HG03108 (cell line): ENCODE measurements around the gene DUX4.
"Not testable (repeated sequence)": the region's sequence is repeated elsewhere in the genome, so short reads cannot be mapped to it uniquely, and the experiment has no call there.

Experiments used
- ATAC-seq: cut with Tn5 transposase; IDR thresholded peaks from one replicate; pipeline ENCODE4 v1.9.1; 2021; ENCODE audit warnings: moderate library complexity; ENCODE audit not compliant: unreplicated experiment

The DUX4 gene

DNA sequence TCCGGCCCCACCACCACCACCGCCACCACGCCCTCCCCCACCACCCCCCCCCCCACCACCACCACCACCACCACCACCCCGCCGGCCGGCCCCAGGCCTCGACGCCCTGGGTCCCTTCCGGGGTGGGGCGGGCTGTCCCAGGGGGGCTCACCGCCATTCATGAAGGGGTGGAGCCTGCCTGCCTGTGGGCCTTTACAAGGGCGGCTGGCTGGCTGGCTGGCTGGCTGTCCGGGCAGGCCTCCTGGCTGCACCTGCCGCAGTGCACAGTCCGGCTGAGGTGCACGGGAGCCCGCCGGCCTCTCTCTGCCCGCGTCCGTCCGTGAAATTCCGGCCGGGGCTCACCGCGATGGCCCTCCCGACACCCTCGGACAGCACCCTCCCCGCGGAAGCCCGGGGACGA lies at the start of gene DUX4:
TSS of gene DUX4 (plus strand) at position 347 of the 400 bp plus-strand sequence. CDS start at position 347, 0 bp downstream.
- ATAC-seq, result not testable (repeated sequence)

DNA sequence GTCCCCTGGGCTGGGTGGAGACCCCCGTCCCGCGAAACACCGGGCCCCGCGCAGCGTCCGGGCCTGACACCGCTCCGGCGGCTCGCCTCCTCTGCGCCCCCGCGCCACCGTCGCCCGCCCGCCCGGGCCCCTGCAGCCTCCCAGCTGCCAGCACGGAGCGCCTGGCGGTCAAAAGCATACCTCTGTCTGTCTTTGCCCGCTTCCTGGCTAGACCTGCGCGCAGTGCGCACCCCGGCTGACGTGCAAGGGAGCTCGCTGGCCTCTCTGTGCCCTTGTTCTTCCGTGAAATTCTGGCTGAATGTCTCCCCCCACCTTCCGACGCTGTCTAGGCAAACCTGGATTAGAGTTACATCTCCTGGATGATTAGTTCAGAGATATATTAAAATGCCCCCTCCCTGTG lies 1.9 kb downstream of the DUX4 start:
- ATAC-seq, result not testable (repeated sequence)

DNA sequence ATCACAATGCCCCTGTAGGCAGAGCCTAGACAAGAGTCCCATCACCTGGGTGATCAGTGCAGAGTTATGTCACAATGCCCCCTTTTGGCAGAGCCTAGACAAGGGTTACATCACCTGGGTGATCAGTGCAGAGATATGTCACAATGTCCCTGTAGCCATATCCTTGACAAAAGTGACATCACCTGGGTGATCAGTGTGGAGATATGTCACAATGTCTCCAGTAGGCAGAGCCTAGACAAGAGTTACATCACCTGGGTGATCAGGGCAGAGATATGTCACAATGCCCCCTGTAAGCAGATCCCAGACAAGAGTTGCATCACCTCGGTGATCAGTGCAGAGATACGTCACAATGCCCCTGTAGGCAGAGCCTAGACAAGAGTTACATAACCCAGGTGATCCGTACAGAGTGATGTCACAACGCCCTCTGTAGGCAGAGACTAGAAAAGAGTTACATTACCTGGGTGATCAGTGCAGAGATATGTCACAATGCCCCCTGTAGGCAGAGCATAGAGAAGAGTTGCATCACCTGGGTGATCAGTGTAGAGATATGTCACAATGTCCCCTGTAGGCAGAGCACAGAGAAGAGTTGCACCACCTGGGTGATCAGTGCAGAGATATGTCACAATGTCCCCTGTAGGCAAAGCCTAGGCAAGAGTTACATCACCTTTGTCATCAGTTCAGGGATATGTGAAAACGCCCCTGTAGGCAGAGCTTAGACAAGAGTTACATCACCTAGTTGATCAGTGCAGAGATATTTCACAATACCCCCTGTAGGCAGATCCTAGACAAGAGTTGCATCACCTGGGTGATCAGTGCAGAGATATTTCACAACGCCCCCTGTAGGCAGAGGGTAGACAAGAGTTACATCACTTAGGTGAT lies 4.4 kb downstream of the DUX4 start:
- not testable (repeated sequence) for ATAC-seq

DNA sequence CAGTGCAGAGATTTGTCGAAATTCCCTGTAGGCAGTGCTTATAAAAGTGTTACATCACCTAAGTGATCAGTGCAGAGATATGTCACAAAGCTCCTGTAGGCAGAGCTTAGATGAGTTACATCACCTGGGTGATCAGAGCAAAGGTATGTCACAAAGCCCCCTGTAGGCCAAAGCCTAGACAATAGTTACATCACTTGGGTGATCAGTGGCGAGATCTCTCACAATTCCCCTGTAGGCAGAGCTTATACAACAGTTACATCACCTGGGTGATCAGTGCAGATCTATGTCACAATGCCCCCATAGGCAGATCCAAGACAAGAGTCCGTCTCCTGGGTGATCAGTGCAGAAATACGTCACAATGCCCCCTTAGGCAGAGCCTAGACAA lies 5.0 kb downstream of the DUX4 start:
- ATAC-seq, result not testable (repeated sequence)

DNA sequence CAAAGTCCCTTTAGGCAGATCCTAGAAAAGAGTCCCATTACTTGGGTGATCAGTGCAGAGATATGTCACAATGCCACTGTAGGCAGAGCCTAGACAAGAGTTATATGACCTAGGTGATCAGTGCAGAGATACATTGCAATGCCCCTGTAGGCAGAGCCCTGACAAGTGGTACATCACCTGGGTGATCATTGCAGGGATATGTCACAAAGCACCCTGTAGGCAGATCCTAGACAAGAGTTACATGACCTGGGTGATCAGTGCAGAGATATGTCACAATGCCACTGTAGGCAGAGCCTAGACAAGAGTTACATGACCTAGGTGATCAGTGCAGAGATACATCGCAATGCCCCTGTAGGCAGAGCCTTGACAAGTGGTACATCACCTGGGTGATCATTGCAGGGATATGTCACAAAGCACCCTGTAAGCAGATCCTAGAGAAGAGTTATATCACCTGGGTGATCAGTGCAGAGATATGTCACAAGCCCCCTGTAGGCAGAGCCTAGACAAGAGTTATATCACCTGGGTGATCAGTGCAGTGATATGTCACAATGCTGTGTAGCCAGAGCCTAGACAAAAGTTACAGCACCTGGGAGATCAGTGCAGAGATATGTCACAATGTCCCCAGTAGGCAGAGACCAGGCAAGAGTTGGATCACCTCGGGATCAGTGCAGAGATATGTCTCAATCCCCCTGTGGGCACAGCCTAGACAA lies 5.6 kb downstream of the DUX4 start:
- peak; percentile 41 for ATAC-seq

DNA sequence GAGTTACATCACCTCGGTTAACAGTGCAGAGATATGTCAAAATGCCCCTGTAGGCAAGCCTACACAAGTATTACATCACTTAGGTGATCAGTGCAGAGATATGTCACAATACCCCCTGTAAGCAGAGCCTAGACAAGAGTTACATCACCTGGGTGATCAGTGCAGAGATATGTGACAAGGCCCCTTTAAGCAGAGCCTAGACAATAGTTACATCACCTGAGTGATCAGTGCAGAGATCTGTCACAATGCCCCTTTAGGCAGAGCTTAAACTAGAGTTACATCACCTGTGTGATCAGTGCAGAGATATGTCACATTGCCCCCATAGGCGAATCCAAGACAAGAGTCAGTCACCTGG lies 6.1 kb downstream of the DUX4 start:
- ATAC-seq, result not testable (repeated sequence)

DNA sequence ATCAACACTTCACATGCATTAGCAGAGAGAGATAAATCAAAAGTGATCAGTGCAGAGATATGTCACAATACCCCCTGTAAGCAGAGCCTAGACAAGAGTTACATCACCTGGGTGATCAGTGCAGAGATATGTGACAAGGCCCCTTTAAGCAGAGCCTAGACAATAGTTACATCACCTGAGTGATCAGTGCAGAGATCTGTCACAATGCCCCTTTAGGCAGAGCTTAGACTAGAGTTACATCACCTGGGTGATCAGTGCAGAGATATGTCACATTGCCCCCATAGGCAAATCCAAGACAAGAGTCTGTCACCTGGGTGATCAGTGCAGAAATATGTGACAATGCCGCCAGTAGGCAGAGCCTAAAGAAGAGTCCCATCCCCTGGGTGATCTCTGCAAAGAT lies 7.4 kb downstream of the DUX4 start:
- not testable (repeated sequence) for ATAC-seq

DNA sequence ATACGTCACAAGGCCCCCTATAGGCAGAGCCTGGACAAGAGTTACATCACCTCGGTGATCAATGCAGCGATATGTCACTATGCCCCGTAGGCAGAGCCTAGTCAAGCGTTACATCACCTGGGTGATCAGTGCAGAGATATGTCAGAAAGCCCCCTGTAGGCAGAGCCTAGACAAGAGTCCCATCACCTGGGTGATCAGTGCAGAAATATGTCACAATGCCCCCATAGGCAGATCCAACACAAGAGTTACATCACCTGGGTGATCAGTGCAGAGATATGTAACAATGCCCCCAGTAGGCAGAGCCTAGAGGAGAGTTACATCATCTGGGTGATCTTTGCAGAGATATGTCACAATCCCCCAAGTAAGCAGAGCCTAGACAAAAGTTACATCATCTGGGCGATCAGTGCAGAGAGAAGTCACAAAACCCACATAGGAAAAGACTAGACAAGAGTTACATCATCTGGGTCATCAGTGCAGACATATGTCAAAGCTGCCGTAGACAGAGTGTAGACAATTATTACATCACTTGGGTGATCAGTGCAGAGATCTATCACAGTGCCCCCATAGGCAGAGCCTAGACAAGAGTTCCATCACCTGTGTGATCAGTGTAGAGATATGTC lies 8.0 kb downstream of the DUX4 start:
- not testable (repeated sequence) for ATAC-seq

DNA sequence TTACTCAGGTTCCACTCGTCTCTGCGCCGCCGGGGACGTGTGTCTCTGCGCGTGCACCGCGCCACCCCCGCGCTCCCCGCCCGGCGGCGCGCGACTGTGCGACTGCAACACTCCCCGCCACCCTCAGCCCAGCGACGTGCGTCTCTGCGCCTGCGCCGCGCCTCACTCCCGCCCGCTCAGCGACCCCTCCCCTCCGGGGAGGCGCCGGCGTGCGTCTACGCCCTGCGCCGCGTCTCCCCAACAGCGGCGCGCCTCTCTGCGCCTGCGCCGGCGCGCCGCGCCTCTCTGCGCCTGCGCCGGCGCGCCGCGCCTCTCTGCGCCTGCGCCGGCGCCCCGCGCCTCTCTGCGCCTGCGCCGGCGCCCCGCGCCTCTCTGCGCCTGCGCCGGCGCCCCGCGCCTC lies 29.9 kb downstream of the DUX4 start:
- not testable (repeated sequence) for ATAC-seq
